RWPE2 (cell line): ENCODE results near the gene GAS7.

Experiments used
- ATAC-seq: fragments of 200-7000 bp; cut with Tn5 transposase; 3 replicates; pipeline ENCODE4 v1.9.1; 2021; ENCODE audit warnings: low read depth
- DNase-seq: peaks from one replicate; pipeline ENCODE4 v3.0.0-alpha.2; 2020; ENCODE audit warnings: low spot score
- H3K27ac ChIP-seq: fragments of 450-650 bp; 2 replicates; pipeline ENCODE4 v1.5.1; 2017; ENCODE audit warnings: mild to moderate bottlenecking; ENCODE audit not compliant: poor library complexity, severe bottlenecking
- H3K27me3 ChIP-seq: fragments of 250-450 bp; sonication (Bioruptor Pico); 2 replicates; pipeline ENCODE4 v1.5.1; 2021; ENCODE audit warnings: mild to moderate bottlenecking, moderate library complexity; ENCODE audit not compliant: insufficient read depth, poor library complexity, severe bottlenecking
- H3K36me3 ChIP-seq: fragments of 250-450 bp; sonication (Bioruptor Pico); 2 replicates; pipeline ENCODE4 v1.5.1; 2020; ENCODE audit warnings: low read depth, mild to moderate bottlenecking, moderate library complexity
- H3K4me1 ChIP-seq: fragments of 250-450 bp; sonication (Bioruptor Pico); 2 replicates; pipeline ENCODE4 v1.5.1; 2021; ENCODE audit warnings: mild to moderate bottlenecking, moderate library complexity; ENCODE audit not compliant: insufficient read depth, poor library complexity, severe bottlenecking
- H3K4me3 ChIP-seq: fragments of 250-450 bp; sonication (Bioruptor Pico); 2 replicates; pipeline ENCODE4 v1.5.1; 2021; ENCODE audit warnings: mild to moderate bottlenecking, moderate library complexity; ENCODE audit not compliant: severe bottlenecking
- H3K9me3 ChIP-seq: fragments of 250-450 bp; sonication (Bioruptor Pico); 2 replicates; pipeline ENCODE4 v1.5.1; 2021; ENCODE audit warnings: mild to moderate bottlenecking, moderate library complexity; ENCODE audit not compliant: severe bottlenecking
- CTCF ChIP-seq: fragments of 450-650 bp; IDR thresholded peaks from one replicate; pipeline ENCODE4 v1.5.1; 2017; ENCODE audit warnings: mild to moderate bottlenecking, moderate library complexity; ENCODE audit not compliant: poor library complexity, severe bottlenecking

Gene GAS7

GRCh38 chr17:10119203-10120108, 79.0 kb downstream of the GAS7 start:
- Histone ChIP-seq H3K9me3 (no peaks in the 10 kb centered on the region), H3K27ac (no peak overlapping the region), H3K4me1 (peaks cover 26% of the 10 kb centered on the region), H3K27me3 (no peaks in the 10 kb centered on the region), H3K4me3 (no peak overlapping the region), H3K36me3 (no peaks in the 10 kb centered on the region)
- no peak for DNase-seq
- no peak for TF ChIP-seq CTCF
- peak; percentile 67 for ATAC-seq

GRCh38 chr17:10118788-10119130, 79.6 kb downstream of the GAS7 start:
- DNase-seq (no peak), ATAC-seq (no peak)
- Histone ChIP-seq H3K27me3 (no peaks in the 10 kb centered on the region), H3K9me3 (no peaks in the 10 kb centered on the region), H3K27ac (no peak overlapping the region), H3K4me1 (peaks cover 30% of the 10 kb centered on the region), H3K4me3 (no peak overlapping the region), H3K36me3 (no peaks in the 10 kb centered on the region)
- no peak for TF ChIP-seq CTCF

- no peak for TF ChIP-seq CTCF
- Histone ChIP-seq H3K36me3 (no peaks in the 10 kb centered on the region), H3K4me1 (peaks cover 30% of the 10 kb centered on the region), H3K9me3 (no peaks in the 10 kb centered on the region), H3K4me3 (no peak overlapping the region), H3K27me3 (no peaks in the 10 kb centered on the region), H3K27ac (no peak overlapping the region)
- DNase-seq, result no peak
- no peak for ATAC-seq
These were observed 80.8 kb downstream of the GAS7 start for GRCh38 chr17:10117581-10118001.

- Histone ChIP-seq H3K27me3 (no peaks in the 10 kb centered on the region), H3K27ac (no peak overlapping the region), H3K36me3 (no peaks in the 10 kb centered on the region), H3K4me3 (no peak overlapping the region), H3K4me1 (peaks cover 30% of the 10 kb centered on the region), H3K9me3 (no peaks in the 10 kb centered on the region)
- no peak for ATAC-seq
- TF ChIP-seq CTCF, result no peak
- no peak for DNase-seq
These were observed 81.5 kb downstream of the GAS7 start for GRCh38 chr17:10116753-10117420.
